CD4-positive, alpha-beta T cell treated with Interleukin-6 for 4 hours (primary cell): ENCODE data around the gene MRPS5.

Experiments used
- DNase-seq: peaks from one replicate; pipeline ENCODE4 v3.0.0-alpha.2; 2020; ENCODE audit warnings: mixed read lengths

MRPS5 gene

GRCh38 chr2:95059656-95060370 is 61.8 kb downstream of the MRPS5 start:
- DNase-seq: no peak

GRCh38 chr2:95058989-95059641 is 62.5 kb downstream of the MRPS5 start:
- no peak for DNase-seq

- no peak for DNase-seq
Observed at GRCh38 chr2:95058466-95058988, 63.1 kb downstream of the MRPS5 start.

GRCh38 chr2:95057535-95058370 is 63.9 kb downstream of the MRPS5 start:
- DNase-seq: no peak

GRCh38 chr2:95056461-95057459 is 64.8 kb downstream of the MRPS5 start:
- DNase-seq: no peak

GRCh38 chr2:95056044-95056443 is 65.6 kb downstream of the MRPS5 start:
- no peak for DNase-seq

GRCh38 chr2:95055262-95055661 is 66.3 kb downstream of the MRPS5 start:
- no peak for DNase-seq

- DNase-seq: peak; percentile 35
Observed at GRCh38 chr2:95054016-95054415, 67.6 kb downstream of the MRPS5 start.

- peak; percentile 33 for DNase-seq
Observed at GRCh38 chr2:95053543-95053942, 68.1 kb downstream of the MRPS5 start.

GRCh38 chr2:95052804-95053479 is 68.7 kb downstream of the MRPS5 start:
- DNase-seq: peak; percentile 29

- DNase-seq: no peak
Observed at GRCh38 chr2:95052307-95052706, 69.3 kb downstream of the MRPS5 start.

GRCh38 chr2:95051626-95052025 is 70.0 kb downstream of the MRPS5 start:
- DNase-seq: peak; percentile 17

GRCh38 chr2:95050385-95051300 is 71.0 kb downstream of the MRPS5 start:
- no peak for DNase-seq

GRCh38 chr2:95049961-95050360 is 71.6 kb downstream of the MRPS5 start:
- DNase-seq: no peak

- DNase-seq: no peak
Observed at GRCh38 chr2:95049683-95049955, 72.0 kb downstream of the MRPS5 start.

- DNase-seq: no peak
Observed at GRCh38 chr2:95048825-95049682, 72.6 kb downstream of the MRPS5 start.

- DNase-seq: no peak
Observed at GRCh38 chr2:95047629-95048510, 73.7 kb downstream of the MRPS5 start.

- DNase-seq: no peak
Observed at GRCh38 chr2:95046371-95047112, 75.1 kb downstream of the MRPS5 start.
